ENCODE results near the gene SLC35E4.

GRCh38 chr22:30596199-30596598 is 39.4 kb upstream of the SLC35E4 start:
- TF ChIP-seq EZH2 (IDR thresholded peaks at IDR 0.05; ENCODE audit: insufficient read depth, poor library complexity, severe bottlenecking), result no peak
- TF ChIP-seq EZH2phosphoT487 (IDR thresholded peaks at IDR 0.05; ENCODE audit: insufficient read depth, low read depth), result no peak
